ENCODE data around the gene XDH.

XDH gene

DNA sequence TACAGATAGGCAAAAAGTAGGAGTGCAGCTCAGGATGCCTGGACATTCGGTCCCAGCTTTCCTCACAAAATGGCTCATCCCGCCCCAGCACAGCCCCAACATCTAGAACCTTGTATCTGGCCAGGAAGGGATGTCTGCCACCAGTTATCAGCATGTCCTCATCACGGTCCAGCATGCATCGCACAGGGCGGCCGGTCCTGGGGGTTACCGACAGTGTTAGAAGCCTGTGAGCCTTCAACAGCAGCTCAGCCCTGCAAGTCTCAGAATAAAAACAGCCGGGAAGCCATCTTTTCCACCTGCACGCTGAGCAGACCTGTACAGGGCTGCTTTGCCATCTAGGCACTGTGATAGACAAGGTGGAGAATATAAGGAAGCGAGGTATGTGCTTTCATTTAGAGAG is 49.2 kb downstream of the XDH start:
- DNase-seq (ENCODE audit: low spot score) = no peak

DNA sequence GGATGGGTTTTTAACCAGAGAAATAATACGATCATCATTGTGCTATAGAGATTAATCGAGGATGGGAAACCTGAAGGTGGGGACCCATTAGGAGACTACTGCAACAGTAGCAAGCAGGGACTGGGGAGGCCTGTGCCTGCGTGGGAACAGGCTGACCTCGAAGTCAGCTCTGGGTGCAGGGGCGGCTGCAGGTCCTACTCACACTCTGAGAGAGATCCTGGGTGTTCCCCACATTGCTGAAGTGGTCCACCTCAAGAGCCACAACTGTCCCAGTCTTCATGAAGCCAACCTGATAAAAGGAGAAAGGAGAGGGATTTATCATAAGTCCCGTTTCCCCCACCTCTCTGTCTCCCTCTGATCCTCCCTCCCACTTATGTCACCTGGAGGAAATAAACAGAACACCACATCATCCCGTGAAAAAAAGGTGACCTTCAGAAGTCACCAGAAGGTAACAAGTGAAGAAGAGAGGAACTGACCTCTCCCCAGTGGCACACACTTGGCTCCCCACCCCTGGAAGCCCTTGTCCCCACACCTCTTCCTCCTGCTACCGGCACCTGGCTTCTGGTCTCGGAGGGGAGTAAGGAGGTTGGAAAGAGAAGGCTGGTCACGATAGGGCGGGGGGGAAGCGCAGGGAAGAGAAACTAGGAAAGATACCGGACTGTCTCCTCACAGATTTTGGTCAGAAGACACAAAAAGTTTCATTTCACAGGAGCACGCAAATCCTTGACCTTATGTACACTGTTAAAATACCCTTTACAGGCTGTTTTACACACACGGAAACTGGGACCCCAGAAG is 50.4 kb downstream of the XDH start:
- DNase-seq (ENCODE audit: low spot score) = no peak

- DNase-seq (ENCODE audit: low spot score) = no peak
These were observed 52.0 kb downstream of the XDH start for GRCh38 chr2:31362581-31362980.

DNA sequence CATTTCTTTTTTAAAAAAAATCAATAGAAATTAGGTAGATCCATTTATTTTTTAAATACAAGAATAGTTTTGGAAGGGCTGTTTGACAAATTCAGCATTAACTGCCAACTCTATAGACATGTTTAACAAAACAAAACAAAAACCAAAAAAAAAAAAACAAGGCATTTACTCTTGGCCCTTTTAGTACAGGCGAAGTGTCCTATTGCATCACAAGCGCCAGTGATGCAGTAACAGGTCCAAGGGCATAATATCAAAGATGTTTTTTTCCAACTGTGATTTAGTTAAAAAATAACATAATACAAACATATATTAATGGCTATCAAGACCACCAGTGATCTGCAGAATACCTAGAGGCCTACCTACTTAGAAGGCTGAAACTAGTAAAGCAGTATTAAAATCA is 55.3 kb downstream of the XDH start:
- DNase-seq (ENCODE audit: low spot score) = no peak

- no peak for DNase-seq (ENCODE audit: low spot score)
These were observed 59.7 kb downstream of the XDH start for GRCh38 chr2:31354837-31355236.

DNA sequence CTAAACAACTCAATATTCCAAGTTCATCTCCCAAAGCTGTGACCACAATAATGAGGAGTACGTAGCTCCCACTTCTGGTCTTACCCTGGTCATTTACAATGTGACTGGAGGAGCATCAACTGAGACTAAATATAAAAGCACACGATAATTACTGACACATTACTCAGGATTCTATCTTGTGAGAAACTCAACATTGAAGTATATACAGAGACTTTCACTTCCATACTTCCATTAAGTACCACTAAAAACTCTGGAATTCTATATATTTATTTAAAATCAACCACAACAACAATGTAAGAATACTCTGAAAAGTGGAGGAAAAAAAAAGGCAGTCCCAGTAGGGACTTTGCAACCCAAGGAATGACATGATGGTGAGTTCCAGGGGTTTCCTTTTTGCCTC is 61.4 kb downstream of the XDH start:
- DNase-seq (ENCODE audit: low spot score) = no peak

DNA sequence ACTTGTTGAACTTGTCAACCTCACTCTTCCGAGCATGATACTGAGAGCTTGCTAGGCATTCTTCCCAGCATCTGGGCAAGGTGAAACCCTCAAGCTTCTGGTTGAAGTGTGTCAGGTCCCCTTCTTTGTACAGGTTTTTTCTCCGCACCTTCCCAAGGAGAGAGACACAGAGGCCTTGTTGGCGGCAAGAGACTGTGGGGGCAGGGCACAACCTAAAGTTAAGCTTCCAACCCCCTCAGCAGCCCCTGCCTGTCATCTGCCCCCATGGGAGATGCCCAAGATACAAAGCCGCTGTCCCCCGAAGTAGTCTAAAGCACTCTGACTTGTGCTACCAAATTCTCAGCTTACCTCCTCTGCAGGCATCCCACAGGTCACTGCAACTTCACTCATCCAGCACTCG is 64.9 kb downstream of the XDH start:
- DNase-seq (ENCODE audit: low spot score) = no peak

DNA sequence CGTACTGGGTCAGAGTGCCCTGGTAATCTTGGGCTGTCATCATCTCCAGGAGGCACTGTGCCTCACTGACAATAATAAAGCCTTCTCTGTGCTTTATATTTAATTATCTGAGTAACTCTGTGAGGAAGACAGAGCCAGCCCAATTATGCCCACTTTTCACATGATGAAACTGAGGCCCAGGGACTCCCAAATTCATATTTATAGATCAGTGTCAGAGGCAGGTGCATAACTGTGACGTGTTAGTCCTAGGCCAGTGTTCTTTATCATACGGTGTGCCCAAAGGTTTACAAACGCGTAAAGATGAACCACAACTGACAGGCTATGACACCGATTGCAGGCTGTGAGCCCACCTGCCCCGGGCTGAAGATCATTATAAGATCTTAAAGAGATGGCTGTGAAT is 65.4 kb downstream of the XDH start:
- no peak for DNase-seq (ENCODE audit: low spot score)

- no peak for DNase-seq (ENCODE audit: low spot score)
These were observed 65.9 kb downstream of the XDH start for GRCh38 chr2:31348618-31349017.

- peak; percentile 86 for DNase-seq (ENCODE audit: low spot score)
These were observed 66.8 kb downstream of the XDH start for GRCh38 chr2:31347750-31348149.

GRCh38 chr2:31347319-31347718 is 67.2 kb downstream of the XDH start:
- no peak for DNase-seq (ENCODE audit: low spot score)

DNA sequence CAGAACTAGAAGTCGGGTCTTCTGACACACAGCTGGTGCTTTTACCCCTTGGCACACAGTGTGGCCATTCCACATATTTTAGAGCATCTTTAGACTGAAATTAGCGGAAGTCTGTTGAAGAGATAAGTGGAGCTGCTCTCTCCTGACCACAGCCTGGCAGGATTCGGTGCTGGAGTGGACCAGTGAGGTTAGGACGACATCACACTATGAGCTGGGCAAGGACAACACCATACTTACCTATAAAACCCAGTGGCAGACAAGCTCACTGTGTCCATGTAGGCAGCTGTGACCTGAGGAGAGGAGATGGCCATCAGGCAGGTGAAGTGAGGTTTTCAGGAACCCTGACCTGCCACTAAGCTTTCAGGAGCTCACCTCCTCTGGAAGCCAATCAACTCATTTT is 70.1 kb downstream of the XDH start:
- no peak for DNase-seq (ENCODE audit: low spot score)

DNA sequence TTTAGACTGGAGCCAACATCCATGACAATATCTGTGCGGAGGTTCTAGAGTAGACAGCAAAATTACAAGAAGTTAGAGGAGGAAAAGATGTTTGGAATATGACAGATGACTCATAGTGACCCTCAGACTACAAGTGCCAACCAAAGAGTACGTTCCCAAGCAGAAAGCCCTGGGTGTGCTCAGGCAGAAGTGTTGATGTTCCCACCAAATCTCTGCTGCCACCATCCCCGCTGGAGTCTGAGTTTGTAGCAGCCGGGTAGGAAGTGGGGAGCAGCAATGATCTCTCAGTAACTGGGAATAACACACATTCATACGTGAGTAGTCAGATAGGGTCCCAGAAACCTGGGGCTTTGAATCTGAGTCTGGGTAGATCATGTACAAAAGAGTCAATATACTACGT is 73.2 kb downstream of the XDH start:
- no peak for DNase-seq (ENCODE audit: low spot score)

DNA sequence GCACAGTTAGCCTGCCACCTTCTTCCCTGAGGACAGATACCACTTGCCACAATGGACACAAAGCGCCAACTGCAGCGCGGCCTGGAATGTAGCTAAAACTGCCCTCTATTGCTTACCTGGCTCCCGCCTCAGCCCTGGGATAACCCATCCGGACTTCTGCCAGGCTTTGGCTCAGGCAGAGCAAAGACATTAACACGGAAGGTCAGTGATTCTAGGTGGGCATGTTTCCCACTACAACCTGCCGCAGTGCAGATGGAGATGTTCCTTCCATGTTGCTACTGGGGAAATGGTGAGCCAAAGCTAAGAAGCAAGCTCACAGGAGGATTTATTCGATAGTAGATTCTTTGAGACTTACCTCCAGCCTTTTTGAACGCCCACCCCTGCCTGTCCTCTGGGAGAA is 74.8 kb downstream of the XDH start:
- no peak for DNase-seq (ENCODE audit: low spot score)

- DNase-seq (ENCODE audit: low spot score) = peak; percentile 77
These were observed 76.7 kb downstream of the XDH start for GRCh38 chr2:31337860-31338259.

DNA sequence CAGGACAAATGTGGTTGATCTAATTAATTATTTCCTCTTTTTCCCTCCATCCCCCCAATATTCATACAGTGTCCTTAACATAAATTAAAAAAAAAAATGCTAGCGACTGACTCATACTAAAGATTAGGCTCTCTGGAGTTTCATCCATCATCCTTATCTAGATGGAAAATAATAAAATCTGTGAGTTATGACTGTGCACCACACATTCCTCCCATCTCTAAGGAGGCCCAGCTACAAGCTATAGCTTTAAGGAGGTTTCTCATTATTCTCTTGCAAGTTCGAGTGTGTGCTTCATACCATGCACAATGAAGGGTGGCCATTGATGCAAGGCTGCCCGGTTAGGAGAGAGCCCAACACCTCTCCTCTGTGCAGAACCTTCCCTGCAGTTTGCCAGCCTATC is 77.3 kb downstream of the XDH start:
- peak; percentile 66 for DNase-seq (ENCODE audit: low spot score)

DNA sequence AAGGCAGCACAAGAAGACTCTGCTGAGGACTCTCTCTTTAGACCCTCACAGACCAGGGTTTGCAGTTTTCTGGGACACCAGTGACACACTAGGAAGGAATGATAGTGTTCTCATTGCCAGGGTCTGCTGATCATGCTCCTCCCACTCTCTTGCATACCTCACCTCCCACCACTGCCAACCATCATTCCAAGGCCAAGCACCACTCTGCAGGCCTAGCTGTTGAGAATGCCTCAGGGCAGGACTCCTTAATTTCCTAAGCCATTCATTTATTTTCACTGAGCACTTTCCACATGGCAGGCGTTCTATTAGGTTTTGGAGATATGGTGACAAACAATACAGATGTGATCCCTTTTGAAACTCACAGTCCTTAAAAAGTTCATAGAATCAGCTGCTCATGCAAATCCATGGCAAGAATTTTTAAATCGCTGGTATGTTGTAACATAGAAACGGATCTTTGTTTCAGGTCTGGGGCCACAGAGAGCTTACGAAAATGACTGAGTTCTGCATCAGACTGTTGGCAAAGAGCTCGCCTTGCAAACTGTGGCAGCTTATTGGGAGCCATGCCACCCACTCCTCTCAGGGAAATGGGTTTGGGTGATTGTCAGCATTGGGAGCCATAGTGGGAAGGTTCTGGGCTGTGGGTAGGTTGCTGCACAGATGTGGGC is 78.5 kb downstream of the XDH start:
- DNase-seq (ENCODE audit: low spot score) = peak; percentile 86

- DNase-seq (ENCODE audit: low spot score) = no peak
These were observed 80.1 kb downstream of the XDH start for GRCh38 chr2:31334311-31335026.

GRCh38 chr2:31333527-31334183 is 80.9 kb downstream of the XDH start:
- DNase-seq (ENCODE audit: low spot score) = peak; percentile 79

- no peak for DNase-seq (ENCODE audit: low spot score)
These were observed 81.5 kb downstream of the XDH start for GRCh38 chr2:31333046-31333445.

- no peak for DNase-seq (ENCODE audit: low spot score)
These were observed 82.0 kb downstream of the XDH start for GRCh38 chr2:31332521-31332920.

- no peak for DNase-seq (ENCODE audit: low spot score)
These were observed 83.4 kb downstream of the XDH start for GRCh38 chr2:31331156-31331555.

Data from GM03348 (cell line).